Left lobe of liver (tissue), 2 donors: ENCODE results near the gene CNOT10. TPM values are rescaled to one million over a fixed set of nuclear protein-coding genes. Genes with fewer than 3 reads are reported as not detected.
"Not testable (repeated sequence)": the region's sequence is repeated elsewhere in the genome, so short reads cannot be mapped to it uniquely, and the experiment has no call there.

Source experiments
- ATAC-seq: fragments of 200-7000 bp; cut with Tn5 transposase; one replicate; pipeline ENCODE4 v1.9.1; 2020; ENCODE audit warnings: mild to moderate bottlenecking, moderate library complexity
- DNase-seq: peaks from one replicate; pipeline ENCODE4 v3.0.0-alpha.2; 2020; ENCODE audit warnings: low spot score
- total RNA-seq: library from RNA; stranded (reverse); gene quantifications from one replicate; pipeline ENCODE4 v1.2.1, GENCODE V29; 2021
- donor health status: DM: no; HTN: no; CAD: no; lungs with moderate emphysema.
- donor health status: DM: no; HTN: yes; CAD: no.

Gene CNOT10
- total RNA-seq, 1 donor from 2014 or later = 10.5 TPM

DNA sequence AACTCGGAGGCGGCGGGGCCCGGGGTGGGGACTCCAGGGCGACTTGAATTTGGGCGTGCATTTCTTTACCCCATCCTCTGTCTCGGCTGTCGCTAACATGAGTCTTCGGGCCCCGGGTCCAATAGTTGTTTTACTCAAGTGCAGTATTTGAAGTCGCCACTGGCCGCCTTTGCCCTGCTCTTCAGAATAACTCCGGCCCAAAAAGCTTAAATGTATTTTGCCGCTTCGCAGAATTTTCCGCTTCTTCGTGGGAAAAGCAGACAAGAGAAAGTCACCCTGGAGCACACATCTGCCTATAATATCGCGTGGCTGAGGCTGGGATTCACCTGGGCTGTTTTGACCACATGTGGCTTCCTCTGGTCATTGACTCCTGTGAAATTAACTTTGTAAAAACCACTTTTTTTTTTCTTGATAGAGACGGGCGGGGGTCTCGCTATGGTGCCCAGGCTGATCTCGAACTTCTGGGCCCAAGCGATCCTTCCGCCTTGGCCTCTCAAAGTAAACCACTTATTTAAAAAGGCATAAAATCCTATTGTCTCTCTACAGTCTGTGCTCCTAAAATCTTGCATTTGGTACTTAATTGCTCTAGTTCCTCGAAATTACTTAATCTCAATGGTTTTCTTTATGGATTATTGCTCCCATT is 676 bp downstream of the CNOT10 start:
- DNase-seq (no peak), ATAC-seq (peak; percentile 1)

DNA sequence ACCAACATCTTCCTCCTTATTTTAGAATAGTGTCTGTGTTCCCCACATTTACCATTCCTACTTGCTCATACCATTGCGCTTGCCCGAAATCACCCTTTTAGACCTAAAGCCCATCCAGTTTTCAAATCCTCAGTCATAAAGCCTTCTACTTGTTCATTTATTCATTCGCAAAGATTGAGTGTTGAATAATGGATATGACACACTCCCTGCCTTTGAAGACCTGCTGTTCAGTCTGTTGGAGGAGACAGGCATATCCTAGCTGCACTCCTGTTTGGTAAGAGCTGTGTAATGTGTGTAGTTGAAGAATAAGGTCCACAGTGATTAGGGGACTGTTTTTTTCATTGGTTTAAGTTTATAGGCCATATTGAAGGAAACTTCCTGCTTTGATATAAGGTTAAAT is 1.7 kb downstream of the CNOT10 start:
- no peak for ATAC-seq
- DNase-seq = no peak

DNA sequence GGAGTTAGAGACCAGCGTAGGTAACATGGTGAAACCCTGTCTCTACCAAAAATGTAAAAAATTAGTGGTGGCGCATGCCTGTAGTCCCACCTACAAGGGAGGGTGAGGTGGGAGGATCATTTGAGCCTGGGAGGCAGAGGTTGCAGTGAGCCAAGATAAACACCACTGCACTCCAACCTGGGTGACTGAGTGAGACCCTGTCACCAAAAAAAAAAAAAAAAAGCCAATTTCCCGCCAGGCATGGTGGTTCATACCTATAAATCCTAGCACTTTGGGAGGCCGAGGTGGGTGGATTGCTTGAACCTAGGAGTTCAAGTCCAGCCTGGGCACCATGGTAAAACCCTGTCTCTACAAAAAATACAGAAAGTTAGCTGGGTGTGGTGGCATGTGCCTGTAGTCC is 6.9 kb downstream of the CNOT10 start:
- ATAC-seq = no peak
- DNase-seq = no peak

DNA sequence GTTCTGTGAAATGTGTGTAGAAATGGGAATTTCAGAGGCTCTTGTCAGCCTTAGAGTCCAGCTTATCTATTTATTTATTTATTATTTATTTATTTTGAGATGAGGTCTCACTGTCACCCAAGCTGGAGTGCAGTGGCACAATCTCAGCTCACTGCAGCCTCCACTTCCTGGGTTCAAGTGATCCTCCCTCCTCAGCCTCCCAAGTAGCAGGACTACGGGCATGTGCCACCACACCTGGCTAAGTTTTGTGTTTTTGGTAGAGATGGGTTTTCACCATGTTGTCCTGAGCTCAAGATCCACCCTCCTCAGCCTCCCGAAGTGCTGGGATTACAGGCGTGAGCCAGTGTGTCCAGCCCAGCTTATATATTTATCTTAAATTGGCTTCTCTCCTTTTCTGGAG is 11.5 kb downstream of the CNOT10 start:
- DNase-seq (no peak), ATAC-seq (no peak)

DNA sequence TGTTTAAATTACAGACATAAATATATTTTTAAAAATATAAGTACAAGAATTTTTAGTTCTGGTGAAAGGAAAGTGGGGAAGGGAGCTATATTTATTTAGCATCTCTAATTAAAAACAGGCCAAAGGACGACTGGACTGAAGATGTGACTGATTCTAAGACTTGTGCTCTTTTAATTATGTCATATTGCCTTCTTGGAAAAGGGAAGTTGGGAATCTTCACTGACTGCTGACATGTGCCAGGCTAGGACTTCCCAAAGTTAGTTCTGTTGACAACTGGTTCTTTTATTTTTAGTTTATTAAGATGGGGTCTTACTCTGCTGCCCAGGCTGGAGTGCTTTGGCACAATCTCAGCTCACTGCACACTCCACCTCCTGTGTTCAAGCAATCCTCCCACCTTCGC is 13.5 kb downstream of the CNOT10 start:
- ATAC-seq (no peak), DNase-seq (no peak)

DNA sequence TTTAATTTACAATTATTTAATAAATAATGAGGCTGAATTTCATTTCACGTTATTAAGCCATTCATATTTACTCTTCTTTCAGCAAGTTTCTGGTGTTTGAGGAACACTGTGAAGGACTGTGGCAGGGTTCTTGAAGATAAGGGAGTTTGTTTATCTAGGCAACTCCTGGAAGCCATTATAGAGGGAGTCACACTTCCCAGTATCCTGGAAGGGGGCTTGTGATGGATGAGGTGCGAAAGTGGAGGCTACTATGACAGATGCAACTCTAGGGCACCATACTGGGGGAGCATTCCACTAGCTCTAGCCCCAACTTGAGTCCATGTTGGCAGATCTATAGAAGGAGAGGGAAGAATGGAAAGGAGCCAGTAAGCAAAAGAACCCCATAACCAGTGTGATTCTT is 14.4 kb downstream of the CNOT10 start:
- no peak for DNase-seq
- ATAC-seq = no peak

DNA sequence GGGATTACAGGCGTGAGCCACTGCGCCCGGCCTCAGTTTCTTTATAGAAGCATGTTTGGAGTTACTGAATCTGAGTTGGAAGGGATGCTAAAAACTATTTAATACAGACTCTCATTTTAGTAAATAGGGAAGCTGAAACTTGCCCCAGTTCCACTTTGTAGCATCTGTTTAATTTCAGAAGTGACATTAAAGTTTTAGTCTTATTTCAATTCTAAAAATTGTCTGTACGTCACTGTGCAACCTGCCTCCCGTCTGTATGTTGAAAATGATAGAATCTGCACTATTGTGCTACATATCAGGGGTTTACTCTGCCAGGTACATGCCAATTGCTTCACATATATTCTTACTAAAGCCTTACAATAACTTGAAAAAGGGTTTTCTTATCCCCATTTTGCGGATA is 15.3 kb downstream of the CNOT10 start:
- DNase-seq (no peak), ATAC-seq (no peak)

DNA sequence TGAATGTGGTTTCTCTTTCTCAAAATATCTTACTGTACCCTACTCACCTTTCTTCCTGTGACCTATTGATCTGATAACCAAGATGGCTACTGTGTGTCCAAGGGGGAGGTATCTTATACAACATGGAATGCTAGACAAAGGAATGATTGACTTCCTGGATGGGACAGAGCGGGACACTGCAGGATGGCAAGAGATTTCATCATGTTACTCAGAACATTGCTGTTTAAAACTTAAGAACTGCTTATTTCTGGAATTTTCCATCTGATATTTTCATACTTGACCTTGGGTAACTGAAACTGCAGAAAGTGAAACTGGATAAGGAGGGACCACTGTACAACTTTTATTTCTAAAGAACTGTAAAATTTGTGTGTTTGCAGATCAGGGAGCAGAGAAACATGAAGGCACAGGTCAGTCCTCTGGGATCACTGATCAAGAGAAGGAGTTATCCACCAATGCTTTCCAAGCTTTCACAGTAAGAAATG is 18.5 kb downstream of the CNOT10 start:
- no peak for DNase-seq
- ATAC-seq = no peak

DNA sequence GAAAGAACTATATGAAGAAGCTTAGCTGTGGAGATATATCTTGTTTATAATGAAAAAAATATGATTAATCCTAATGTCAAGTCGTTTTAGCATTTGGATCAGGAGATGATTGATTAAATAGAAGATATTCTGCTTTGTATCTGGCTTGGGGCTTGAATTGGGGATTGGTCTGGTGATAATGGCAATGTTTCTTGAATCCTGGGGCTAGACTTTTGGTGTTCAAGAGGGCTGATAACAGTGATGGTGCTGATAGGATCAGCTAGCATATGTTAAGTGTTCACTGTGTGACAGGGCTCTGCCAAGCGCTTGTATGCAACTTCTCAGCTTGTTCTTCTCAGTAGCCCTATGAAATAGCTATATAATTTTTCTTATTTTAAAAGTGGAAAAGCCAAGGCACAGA is 20.2 kb downstream of the CNOT10 start:
- ATAC-seq = no peak
- no peak for DNase-seq

DNA sequence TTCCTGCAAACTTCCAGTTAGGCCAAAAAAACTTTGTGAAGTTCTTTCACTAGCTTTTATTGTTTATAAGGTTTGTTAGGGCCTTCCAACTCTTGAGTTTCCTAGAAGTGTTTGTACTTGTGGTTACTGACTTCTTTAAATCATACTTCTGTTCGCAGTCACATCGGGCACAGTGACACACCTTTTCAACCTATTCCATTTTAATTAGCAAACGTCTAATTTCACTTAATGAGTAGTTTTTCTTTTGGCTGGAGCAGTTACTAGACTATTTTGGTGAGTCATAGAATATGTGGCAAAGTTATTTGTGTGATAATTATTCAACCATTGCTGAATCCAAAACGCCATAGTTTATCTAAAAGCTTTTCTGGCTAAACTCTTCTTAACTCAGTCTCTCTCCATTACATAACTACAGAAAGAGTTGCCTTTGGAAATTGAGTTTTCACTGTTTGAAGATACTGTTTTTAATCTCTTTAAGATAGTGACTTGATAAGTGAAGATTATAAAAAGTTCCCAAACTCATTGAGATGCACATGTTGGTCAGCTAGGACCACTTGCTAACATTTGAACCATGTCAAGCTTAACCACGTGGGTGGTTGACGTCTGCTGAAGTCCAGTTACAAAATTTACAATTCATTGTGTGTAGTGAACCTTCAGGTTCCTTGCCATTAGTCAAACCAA is 21.5 kb downstream of the CNOT10 start:
- DNase-seq (no peak), ATAC-seq (no peak)

DNA sequence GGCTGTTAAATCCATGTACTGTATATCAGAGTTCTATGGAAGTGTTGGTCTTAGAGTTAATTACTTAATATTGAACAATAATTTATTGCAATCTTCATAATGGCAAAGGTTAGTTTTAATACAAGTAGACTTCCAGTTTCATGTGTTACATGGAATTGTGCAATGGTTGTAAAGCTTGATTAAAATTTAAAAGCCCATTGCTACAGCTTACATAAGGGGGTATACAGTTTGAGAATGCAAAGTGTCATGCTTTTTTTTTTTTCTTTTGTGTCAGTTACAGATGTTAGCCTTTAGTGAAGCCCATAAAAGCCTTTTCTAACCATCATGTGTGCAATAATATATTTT is 22.0 kb downstream of the CNOT10 start:
- DNase-seq = no peak
- peak; percentile 19 for ATAC-seq

DNA sequence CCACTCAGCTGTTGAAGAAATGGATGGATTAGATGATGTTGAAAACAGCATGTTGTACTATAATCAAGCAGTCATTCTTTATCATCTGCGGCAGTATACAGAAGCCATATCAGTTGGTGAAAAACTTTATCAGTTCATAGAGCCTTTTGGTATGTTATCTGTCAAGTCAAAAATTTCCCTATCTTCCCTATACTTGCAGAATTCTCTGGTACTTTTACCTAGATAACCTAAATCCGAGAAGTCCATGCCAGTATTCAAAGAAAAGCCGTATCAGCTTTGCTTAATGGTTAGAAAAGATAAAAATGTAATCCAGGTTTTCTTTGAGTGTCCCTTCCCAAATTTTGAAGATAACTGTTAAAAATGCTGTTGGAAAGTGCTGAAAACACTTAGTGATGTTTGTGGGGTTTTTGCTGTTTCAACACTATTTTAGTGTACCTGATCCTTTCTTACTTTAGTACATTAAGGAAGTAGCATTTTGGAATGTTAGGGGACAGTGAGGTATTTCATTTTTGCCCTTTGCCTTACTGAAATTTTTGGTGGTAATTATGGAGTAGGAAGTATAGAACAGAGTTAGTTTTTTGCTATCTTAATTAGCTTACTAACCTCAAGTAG is 23.8 kb downstream of the CNOT10 start:
- DNase-seq = no peak
- ATAC-seq = no peak

DNA sequence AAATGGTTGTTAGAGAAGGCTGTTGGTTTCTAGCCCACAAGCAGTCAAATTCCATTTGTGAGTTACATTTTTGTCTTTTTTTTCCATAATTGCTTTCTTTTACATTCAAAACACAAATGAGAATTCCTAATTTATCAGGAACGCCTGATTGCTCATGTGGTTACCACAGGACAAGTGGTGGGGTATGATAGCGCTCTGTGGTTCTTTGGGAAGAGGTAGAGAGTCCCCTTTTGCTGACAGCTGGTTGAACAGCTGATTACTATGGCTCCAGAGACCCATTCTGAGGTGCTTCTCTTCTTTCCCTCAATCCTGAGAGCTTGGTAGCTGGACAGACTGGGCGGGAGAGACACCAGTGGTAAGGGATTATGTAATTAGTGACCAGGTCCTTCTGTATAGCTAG is 24.4 kb downstream of the CNOT10 start:
- ATAC-seq (no peak), DNase-seq (no peak)

DNA sequence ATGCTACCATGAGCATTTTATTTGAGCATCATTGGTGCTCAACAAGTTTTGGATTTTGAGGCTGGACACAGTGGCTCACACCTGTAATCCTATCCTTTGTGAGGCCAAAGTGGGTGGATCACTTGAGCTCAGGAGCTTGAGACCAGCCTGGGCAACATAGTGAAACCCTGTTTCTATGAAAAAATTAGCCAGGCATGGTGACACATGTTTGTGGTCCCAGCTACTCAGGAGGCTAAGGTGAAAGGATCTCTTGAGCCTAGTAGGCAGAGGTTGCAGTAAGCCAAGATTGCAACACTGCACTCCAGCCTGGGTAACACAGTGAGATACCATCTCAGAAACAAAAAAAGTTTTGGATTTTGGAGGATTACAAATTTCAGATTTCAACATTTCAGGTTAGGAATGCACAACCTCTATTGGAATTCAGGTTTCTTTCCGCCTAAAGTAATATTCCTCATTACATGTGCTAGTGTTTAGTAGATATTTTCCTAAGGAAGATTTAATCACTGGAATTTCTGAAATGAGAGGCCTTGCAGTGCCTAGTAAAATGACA is 27.6 kb downstream of the CNOT10 start:
- DNase-seq (no peak), ATAC-seq (peak; percentile 24)

DNA sequence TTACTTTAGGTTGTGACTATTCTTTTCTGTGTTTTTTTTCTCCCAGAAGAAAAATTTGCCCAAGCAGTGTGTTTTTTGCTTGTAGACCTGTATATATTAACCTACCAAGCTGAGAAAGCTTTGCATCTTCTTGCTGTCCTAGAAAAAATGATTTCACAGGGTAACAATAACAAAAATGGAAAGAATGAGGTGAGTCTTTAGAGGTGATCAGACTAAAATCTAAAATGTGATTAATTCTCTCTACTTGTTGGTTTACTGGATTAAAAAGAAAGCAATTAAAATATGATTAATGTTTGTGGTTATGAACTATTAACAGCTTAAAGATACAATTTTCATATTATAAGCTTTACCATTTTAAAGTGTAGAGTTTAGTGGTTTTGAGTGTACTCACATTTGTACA is 28.2 kb downstream of the CNOT10 start:
- DNase-seq = no peak

DNA sequence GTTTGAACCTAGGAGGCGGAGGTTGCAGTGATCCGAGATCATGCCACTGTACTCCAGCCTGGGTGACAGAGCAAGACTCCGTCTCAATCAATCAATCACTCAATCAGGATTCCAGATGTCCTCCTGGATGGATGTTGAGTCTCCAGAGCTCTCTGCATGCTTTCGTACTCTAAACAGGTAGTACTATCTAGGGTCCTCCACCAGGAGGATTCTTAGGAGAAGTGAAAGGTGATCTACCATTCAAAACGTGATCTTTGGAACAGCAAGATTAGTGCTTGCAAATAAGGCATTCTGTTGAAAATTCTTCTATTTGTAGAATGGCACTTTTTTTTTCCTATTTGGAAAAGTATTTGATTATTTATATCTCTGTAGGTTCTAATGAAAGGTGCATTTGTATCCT is 34.3 kb downstream of the CNOT10 start:
- DNase-seq (no peak), ATAC-seq (no peak)

More for the DNA sequence above, 28.2 kb downstream of the CNOT10 start:
- no peak for ATAC-seq

DNA sequence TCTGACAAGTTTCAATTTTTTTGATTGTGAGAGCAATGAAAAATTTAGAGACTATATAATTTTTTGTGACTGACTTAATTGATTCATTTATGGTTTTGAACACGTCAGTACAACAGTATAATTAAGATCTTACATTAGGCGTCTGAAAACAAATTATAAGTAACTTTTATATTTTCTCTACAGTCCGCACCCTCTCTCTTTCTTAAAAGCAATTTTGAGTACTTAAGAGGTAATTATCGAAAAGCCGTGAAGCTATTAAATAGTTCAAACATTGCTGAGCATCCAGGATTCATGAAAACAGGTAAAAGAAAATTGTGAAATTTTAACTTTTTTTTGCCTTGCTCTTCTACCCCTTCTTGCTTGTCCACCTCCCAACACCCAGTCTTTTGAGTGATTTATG is 34.9 kb downstream of the CNOT10 start:
- DNase-seq = no peak
- no peak for ATAC-seq

DNA sequence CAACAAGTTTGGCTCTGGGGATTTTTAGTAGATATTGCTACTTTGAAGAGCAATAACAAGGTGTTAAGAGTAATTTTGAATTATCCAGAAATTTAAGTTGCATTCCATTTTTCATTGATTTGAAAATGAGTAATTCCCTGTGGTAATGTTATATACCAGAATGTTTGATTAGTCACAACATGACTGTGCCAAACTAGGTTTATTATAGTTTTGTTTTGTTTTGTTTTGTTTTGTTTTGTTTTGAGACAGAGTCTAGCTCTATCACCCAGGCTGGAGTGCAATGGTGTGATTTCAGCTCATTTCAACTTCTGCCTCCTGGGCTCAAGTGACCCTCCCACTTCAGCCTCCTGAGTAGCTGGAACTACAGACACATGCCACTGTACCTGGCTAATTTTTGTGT is 40.7 kb downstream of the CNOT10 start:
- DNase-seq = no peak
- no peak for ATAC-seq

DNA sequence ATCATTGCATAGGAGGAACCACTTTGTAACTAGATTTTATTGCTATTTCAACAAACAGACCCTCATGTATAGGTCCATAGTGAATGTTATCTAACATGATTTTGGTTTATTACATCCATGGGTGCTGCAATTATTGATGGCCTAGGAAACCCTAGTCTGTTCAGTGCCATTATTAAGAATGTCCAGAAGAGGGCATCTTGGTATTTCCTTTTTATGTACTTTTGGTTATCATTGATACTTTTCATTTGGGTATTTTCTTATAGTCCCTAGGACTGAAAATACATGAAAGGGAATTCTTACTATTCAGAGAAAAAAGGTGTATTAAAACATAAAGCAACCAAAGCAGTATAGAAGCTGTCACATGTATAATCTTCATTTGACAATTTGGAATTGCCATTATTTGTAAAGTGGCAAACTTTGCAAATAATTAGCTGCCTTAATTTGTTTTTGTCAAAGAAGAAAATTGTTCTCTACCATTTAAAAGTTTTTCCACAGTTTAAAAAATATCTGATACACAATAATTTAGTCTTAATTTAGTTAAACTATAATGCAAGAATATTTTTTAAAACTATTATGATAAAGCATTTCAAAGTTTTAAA is 48.7 kb downstream of the CNOT10 start:
- peak; percentile 70 for ATAC-seq
- DNase-seq = no peak

DNA sequence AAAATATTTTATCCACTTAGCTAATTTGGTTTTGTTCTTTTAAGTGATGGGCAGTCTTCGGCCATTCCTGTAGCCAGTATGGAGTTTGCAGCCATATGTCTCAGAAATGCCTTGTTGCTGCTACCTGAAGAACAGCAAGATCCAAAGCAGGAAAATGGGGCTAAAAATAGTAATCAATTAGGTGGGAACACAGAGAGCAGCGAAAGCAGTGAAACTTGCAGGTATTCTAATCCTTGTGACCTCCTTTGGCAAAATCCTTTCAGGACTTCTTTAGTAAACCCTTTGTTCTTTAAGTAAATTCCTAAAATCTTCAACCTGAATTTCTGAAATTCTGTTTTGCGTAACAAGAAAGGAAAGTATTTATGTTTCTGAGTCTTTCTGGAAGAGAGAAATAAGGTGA is 49.8 kb downstream of the CNOT10 start:
- DNase-seq = no peak
- no peak for ATAC-seq

DNA sequence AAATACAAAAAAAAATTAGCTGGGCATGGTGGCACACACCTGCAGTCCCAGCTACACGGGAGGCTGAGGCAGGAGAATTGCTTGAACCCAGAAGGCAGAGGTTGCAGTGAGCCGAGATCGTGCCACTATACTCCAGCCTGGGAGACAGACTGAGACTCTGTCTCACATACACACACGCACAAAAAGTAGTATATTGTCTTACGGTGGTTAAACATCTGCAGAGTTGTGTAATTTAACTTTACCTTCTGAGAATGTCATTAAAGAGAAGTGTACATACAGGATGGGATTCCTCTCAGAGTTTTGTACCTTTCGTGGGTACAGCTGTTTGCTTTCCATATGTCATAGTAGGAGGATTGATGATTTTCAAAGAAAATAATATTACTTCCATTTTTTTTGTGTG is 58.5 kb downstream of the CNOT10 start:
- not testable (repeated sequence) for ATAC-seq, DNase-seq

DNA sequence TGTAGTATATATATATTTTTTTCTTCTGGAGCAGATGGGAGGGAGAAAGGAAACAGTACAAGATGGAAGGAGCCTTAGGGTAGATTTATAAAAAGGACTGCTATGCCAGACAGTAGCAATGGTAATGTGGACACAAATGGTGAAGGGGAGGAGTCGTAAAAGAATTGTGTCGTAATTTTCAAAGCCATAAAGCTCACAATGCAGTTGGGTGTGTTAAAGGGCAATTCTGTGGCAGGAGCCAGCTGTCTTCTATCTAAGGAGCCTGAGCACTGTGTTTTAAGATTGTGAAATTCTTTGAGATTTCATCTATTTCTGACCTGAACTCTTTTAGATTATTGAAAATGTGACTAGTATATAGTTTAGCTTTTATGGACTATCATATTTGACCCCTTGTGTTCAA is 58.9 kb downstream of the CNOT10 start:
- no peak for ATAC-seq
- DNase-seq = no peak
